ENCODE results near the gene PRKCZ.
A peak's percentile ranks its signal among the peaks of the same experiment; 100 is the strongest.

The PRKCZ gene

GRCh38 chr1:2210084-2210653 lies 160.0 kb downstream of the PRKCZ start:
- DNase-seq (ENCODE audit: low spot score), result no peak

GRCh38 chr1:2210786-2211185 lies 160.6 kb downstream of the PRKCZ start:
- no peak for DNase-seq (ENCODE audit: low spot score)

GRCh38 chr1:2212274-2212531 lies 162.0 kb downstream of the PRKCZ start:
- DNase-seq (ENCODE audit: low spot score), result no peak

- peak; percentile 68 for DNase-seq (ENCODE audit: low spot score)
These were observed 162.6 kb downstream of the PRKCZ start for GRCh38 chr1:2212532-2213491.

- no peak for DNase-seq (ENCODE audit: low spot score)
These were observed 163.6 kb downstream of the PRKCZ start for GRCh38 chr1:2213576-2214505.

- DNase-seq (ENCODE audit: low spot score), result no peak
These were observed 164.5 kb downstream of the PRKCZ start for GRCh38 chr1:2214541-2215241.

- DNase-seq (ENCODE audit: low spot score), result no peak
These were observed 165.1 kb downstream of the PRKCZ start for GRCh38 chr1:2215329-2215728.

- DNase-seq (ENCODE audit: low spot score), result no peak
These were observed 165.9 kb downstream of the PRKCZ start for GRCh38 chr1:2215909-2216766.

- DNase-seq (ENCODE audit: low spot score), result no peak
These were observed 166.5 kb downstream of the PRKCZ start for GRCh38 chr1:2216767-2217058.

GRCh38 chr1:2221271-2221670 lies 171.1 kb downstream of the PRKCZ start:
- DNase-seq (ENCODE audit: low spot score), result no peak

- DNase-seq (ENCODE audit: low spot score), result no peak
These were observed 174.0 kb downstream of the PRKCZ start for GRCh38 chr1:2224170-2224584.

GRCh38 chr1:2224631-2225428 lies 174.6 kb downstream of the PRKCZ start:
- no peak for DNase-seq (ENCODE audit: low spot score)

- DNase-seq (ENCODE audit: low spot score), result no peak
These were observed 176.5 kb downstream of the PRKCZ start for GRCh38 chr1:2226525-2227345.

GRCh38 chr1:2227346-2228156 lies 177.3 kb downstream of the PRKCZ start:
- peak; percentile 90 for DNase-seq (ENCODE audit: low spot score)

- DNase-seq (ENCODE audit: low spot score), result no peak
These were observed 178.0 kb downstream of the PRKCZ start, which contains the start of gene SKI for GRCh38 chr1:2228157-2228594. Gene SKI, plus strand, starts transcription at chr1:2228319. Its CDS starts 448 bp downstream, at chr1:2228767.

- no peak for DNase-seq (ENCODE audit: low spot score)
These were observed 178.5 kb downstream of the PRKCZ start for GRCh38 chr1:2228694-2229036.

GRCh38 chr1:2229037-2229864 lies 179.0 kb downstream of the PRKCZ start:
- peak; percentile 68 for DNase-seq (ENCODE audit: low spot score)

All from pons (tissue), 1 donor.